Measurements from ENCODE around the gene CRB3. TPM values are rescaled to one million over a fixed set of nuclear protein-coding genes. Genes with fewer than 3 reads are reported as not detected.

Gene CRB3
- total RNA-seq, 4 donors from 2014 or later: 1.8 to 2.7 (median 2.4) TPM; not detected in 1

- Histone ChIP-seq H3K36me3 (peaks cover 0 to 37% (median 5%) of the 10 kb centered on the region in 4 donors), H3K4me3 (no peak overlapping the region), H3K27me3 (no peaks in the 10 kb centered on the region), H3K27ac (replicated peaks in 1 of 4) (no peak overlapping the region), H3K9me3 (no peaks in the 10 kb centered on the region), H3K4me1 (no peaks in the 10 kb centered on the region)
- intact Hi-C loops (cut with DNase I): no loop called here
- DNase-seq (ENCODE audit: extremely low spot score): no peak
- TF ChIP-seq EP300 (IDR thresholded peaks at IDR 0.05) (no peak), CTCF (IDR thresholded peaks at IDR 0.05) (no peak), POLR2AphosphoS5 (IDR thresholded peaks at IDR 0.05) (no peak), POLR2A (IDR thresholded peaks at IDR 0.05; ENCODE audit: low read depth) (no peak)
- 92% methylated on average over 4 of the region's 4 CpGs for WGBS
Observed at GRCh38 chr19:6439743-6440142, 24.3 kb upstream of the CRB3 start.

- H3K27ac ChIP-seq (replicated peaks in 1 of 4): no peak overlapping the region
- intact Hi-C loops (cut with DNase I): no loop called here
- no peak for TF ChIP-seq CTCF (IDR thresholded peaks at IDR 0.05)
- H3K4me1 ChIP-seq: no peaks in the 10 kb centered on the region
- DNase-seq (ENCODE audit: extremely low spot score): no peak
- no peak overlapping the region for H3K4me3 ChIP-seq
- 85% methylated on average over 3 of the region's 3 CpGs for WGBS
- peaks cover 0 to 3% (median 0%) of the 10 kb centered on the region in 4 donors for H3K9me3 ChIP-seq
- no peaks in the 10 kb centered on the region for H3K27me3 ChIP-seq
- peaks cover 5 to 42% (median 16%) of the 10 kb centered on the region in 4 donors for H3K36me3 ChIP-seq
Observed at GRCh38 chr19:6440905-6441304, 23.2 kb upstream of the CRB3 start.

GRCh38 chr19:6442087-6442688 lies 21.9 kb upstream of the CRB3 start:
- WGBS: 90% methylated on average over 8 of the region's 13 CpGs
- Histone ChIP-seq H3K36me3 (peaks cover 10 to 53% (median 27%) of the 10 kb centered on the region in 4 donors), H3K27ac (replicated peaks in 1 of 4) (no peak overlapping the region), H3K4me1 (no peaks in the 10 kb centered on the region), H3K9me3 (peaks cover 0 to 9% (median 0%) of the 10 kb centered on the region in 4 donors), H3K27me3 (no peaks in the 10 kb centered on the region), H3K4me3 (no peak overlapping the region)
- intact Hi-C loops (cut with DNase I): no loop called here
- DNase-seq (ENCODE audit: extremely low spot score): no peak
- no peak for TF ChIP-seq EP300 (IDR thresholded peaks at IDR 0.05)
- TF ChIP-seq POLR2A (IDR thresholded peaks at IDR 0.05; ENCODE audit: low read depth): no peak
- TF ChIP-seq CTCF (IDR thresholded peaks at IDR 0.05): no peak
- no peak for TF ChIP-seq POLR2AphosphoS5 (IDR thresholded peaks at IDR 0.05)

GRCh38 chr19:6443986-6444385 lies 20.1 kb upstream of the CRB3 start:
- no peaks in the 10 kb centered on the region for H3K4me1 ChIP-seq
- H3K27ac ChIP-seq (replicated peaks in 1 of 4): no peak overlapping the region
- H3K9me3 ChIP-seq: peaks cover 0 to 9% (median 0%) of the 10 kb centered on the region in 4 donors
- TF ChIP-seq EP300 (IDR thresholded peaks at IDR 0.05) (no peak), POLR2A (IDR thresholded peaks at IDR 0.05; ENCODE audit: low read depth) (no peak), CTCF (IDR thresholded peaks at IDR 0.05) (no peak), POLR2AphosphoS5 (IDR thresholded peaks at IDR 0.05) (no peak)
- H3K36me3 ChIP-seq: peaks cover 10 to 70% (median 30%) of the 10 kb centered on the region in 4 donors
- no peak for DNase-seq (ENCODE audit: extremely low spot score)
- H3K4me3 ChIP-seq: no peak overlapping the region
- no peaks in the 10 kb centered on the region for H3K27me3 ChIP-seq
- intact Hi-C loops (cut with DNase I): no loop called here
- 89% methylated on average over 13 of the region's 13 CpGs for WGBS

- intact Hi-C loops (cut with DNase I): no loop called here
Observed at GRCh38 chr19:6446452-6446851, 17.6 kb upstream of the CRB3 start.

More at GRCh38 chr19:6446452-6446851, 17.6 kb upstream of the CRB3 start:
- H3K4me1 ChIP-seq: no peaks in the 10 kb centered on the region
- H3K27ac ChIP-seq (replicated peaks in 1 of 4): no peak overlapping the region
- peaks cover 10 to 93% (median 37%) of the 10 kb centered on the region in 4 donors for H3K36me3 ChIP-seq
- no peak overlapping the region for H3K4me3 ChIP-seq
- TF ChIP-seq CTCF (IDR thresholded peaks at IDR 0.05): no peak
- TF ChIP-seq POLR2AphosphoS5 (IDR thresholded peaks at IDR 0.05): no peak
- no peak for TF ChIP-seq POLR2A (IDR thresholded peaks at IDR 0.05; ENCODE audit: low read depth)
- no peak for TF ChIP-seq EP300 (IDR thresholded peaks at IDR 0.05)
- WGBS: 98% methylated on average over 3 of the region's 3 CpGs
- peaks cover 0 to 9% (median 0%) of the 10 kb centered on the region in 4 donors for H3K9me3 ChIP-seq
- no peaks in the 10 kb centered on the region for H3K27me3 ChIP-seq
- no peak for DNase-seq (ENCODE audit: extremely low spot score)

Measured in esophagus muscularis mucosa (tissue), 4 donors.